Stimulated activated CD4-positive, alpha-beta T cell treated with anti-CD3 and anti-CD28 coated beads, Interleukin-1b, Interleukin-23, amount 100 ng/mL, for 1 hour (primary cell): ENCODE data around the gene RABGAP1L.
"Not testable (repeated sequence)": the region's sequence is repeated elsewhere in the genome, so short reads cannot be mapped to it uniquely, and the experiment has no call there.

Experiments used
- DNase-seq, 2 donors: peaks; one replicate each; pipeline ENCODE4 v3.0.0-alpha.2; 2020; ENCODE audit warnings: low read depth in 2 of 2

Gene RABGAP1L

GRCh38 chr1:174800216-174800851 is 641.0 kb downstream of the RABGAP1L start:
- DNase-seq: no peak

DNA sequence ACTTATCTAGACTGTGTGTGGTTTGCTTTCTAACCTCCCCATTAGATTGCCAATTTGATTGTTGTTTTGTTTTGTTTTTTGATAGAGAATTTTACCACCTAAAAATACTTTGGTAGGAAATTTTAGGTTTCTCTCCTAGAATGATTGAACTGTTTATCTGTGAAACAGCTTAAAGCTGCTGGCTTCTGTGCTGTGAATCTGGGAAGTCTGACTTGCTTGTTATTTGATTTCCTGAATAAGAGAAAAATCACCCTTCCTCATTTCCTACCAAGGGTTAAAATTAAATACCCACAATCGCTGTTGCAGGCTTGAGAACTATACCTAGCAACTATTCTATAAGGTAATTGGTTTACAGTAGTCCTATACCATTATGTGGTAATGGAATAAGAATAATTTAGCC is 641.6 kb downstream of the RABGAP1L start:
- no peak for DNase-seq

DNA sequence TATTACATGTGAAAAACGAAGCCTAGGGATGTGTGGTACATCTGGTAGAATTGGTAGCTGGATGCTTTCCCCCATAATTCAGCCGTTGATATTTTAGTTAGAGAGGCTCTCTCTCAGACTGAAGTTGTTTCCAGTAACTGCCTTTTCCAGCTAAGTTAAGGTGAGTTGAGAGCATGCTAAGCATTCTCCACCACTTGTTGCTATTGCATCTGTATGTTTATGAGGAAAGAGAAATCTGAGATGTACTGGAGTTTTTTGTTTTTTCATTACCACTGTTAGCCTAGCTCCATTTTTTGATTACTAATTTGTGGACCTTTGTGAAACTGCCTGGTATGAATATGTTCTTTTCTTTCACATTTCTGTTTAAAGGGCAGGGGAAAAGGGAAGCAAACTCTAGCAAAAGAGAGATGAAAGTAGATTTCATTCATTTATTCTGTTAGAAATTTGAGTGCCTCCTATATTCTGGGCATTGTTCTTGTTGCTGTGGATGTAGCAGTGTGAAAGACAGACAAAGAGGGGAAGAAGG is 650.5 kb downstream of the RABGAP1L start:
- DNase-seq: no peak

GRCh38 chr1:174812016-174812415 is 652.7 kb downstream of the RABGAP1L start:
- no peak for DNase-seq

DNA sequence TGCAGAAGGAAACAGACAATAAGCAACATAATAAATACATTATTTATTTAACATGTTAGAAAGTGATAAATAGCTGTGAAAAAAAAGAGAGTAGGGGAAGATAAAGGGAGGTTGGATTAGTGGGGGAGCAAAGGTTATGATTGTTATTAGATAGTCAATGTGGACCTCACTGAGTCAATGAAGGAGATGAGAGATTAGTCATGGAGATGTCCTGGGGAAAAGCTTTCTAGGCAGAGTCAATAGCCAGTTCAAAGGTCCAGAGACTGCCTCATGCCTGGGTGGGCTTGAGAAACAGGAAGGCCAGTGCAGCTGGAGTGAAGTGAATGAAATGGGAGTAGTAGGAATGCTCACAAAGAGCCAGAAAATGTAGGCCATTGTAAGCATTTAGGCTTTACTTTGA is 653.3 kb downstream of the RABGAP1L start:
- DNase-seq: no peak

DNA sequence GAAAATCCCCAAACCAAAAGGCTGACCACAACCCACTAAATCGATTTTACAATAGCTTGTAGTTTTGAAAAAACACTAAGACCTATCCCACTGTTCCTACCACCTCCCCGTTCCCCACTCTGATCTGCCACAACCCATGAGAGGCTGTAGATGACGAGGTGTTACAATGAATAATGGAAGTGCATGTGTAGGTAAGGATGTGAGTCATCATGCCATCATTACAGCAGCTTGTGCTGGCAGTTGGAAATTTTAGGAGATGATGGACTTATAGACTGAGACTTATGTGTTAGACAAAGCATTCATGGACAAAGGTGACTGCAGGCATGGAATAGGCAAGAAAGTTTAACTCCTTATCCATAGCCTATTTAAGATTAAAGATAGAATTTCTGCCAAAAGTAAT is 655.7 kb downstream of the RABGAP1L start:
- DNase-seq: no peak

- DNase-seq: no peak
These were observed 656.2 kb downstream of the RABGAP1L start for GRCh38 chr1:174815474-174815908.

DNA sequence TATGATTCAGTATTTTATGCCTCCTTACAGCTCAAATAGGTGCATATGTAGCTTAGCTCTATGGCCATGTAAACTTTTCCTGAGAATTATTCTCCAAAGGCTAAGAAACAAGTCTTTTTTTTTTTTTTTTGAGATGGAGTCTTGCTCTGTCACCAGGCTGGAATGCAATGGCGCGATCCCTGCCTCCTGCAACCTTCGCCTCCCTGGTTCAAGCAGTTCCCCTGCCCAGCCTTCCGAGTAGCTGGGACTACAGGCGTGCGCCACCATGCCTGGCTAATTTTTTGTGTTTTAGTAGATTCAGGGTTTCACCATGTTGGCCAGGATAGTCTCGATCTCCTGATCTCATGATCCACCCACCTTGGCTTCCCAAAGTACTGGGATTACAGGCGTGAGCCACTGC is 657.3 kb downstream of the RABGAP1L start:
- not testable (repeated sequence) for DNase-seq

GRCh38 chr1:174818014-174818616 is 658.8 kb downstream of the RABGAP1L start:
- DNase-seq: no peak

GRCh38 chr1:174818951-174819350 is 659.6 kb downstream of the RABGAP1L start:
- no peak for DNase-seq

GRCh38 chr1:174819596-174819995 is 660.3 kb downstream of the RABGAP1L start:
- no peak for DNase-seq

DNA sequence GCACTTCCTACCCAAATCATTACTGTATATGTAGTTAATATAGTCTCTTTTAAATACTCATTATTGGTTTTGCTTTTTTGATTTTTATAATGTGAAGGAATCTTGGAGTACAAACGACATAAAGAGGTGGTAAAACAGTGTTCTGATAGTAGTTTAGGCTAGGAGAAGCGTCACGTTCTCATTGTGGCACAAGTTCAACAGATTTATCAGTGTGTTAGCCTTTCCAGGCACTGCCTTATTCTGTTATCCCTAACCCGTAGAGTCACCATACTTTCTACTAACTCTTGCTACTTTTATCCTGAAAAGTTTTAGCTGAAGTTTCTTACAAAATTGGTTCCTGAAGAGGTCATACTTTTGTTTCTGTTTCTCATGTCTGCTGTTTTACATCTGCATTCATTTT is 665.8 kb downstream of the RABGAP1L start:
- DNase-seq: no peak

DNA sequence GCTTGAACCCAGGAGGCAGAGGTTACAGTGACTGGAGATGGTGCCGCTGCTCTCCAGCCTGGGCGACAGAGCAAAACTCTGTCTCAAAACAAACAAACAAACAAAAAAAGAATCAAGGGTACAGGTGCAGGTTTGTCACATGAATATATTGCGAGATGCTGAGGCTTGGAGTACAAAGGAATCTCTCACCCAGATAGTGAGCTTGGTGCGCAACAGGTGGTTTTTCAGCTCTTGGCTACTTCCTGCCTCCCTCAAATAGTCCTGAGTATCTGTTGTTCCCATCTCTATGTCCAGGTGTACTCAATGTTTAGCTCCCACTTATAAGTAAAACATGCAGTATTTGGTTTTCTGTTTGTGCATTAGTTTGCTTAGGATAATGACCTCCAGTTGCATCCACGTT is 666.5 kb downstream of the RABGAP1L start:
- DNase-seq: no peak

GRCh38 chr1:174828264-174828663 is 668.9 kb downstream of the RABGAP1L start:
- DNase-seq: no peak

DNA sequence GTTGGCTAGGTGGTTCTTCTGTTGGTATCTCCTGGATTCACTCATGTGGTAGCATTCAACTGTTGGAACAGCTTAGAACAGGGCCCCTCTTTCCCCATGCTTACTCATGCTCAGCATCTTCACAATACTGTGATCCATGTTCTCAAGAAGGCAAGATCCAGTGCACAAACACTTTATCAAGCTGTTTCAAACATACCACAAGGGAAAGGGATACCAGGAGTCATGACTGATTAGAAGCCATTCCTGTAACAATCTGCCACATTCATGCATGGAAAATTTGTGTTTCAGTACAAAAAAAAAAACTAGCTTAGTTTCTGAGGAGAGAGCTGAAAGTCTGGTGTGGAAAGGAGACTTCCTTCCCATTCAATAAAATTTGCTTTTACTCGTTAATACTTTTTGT is 670.7 kb downstream of the RABGAP1L start:
- DNase-seq: no peak

DNA sequence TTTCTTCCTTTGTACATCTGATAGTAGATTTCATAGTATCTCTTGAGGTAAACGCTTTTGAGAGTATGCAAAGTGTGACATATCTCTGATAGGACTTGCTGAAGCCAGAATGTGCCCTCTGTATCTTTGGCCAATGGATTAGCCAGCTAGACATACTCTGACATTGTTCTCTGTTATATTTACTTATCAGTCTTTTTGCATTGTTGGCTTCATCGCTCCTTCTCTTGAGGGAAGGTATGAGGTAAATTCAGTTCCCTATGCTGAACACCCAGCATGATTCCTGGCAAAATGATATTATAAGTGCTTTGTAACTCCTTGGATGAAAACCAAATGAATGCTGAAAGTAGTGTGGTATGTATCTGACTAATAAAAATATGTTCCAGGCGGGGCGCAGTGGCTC is 677.2 kb downstream of the RABGAP1L start:
- no peak for DNase-seq

- no peak for DNase-seq
These were observed 678.1 kb downstream of the RABGAP1L start for GRCh38 chr1:174837386-174837785.

DNA sequence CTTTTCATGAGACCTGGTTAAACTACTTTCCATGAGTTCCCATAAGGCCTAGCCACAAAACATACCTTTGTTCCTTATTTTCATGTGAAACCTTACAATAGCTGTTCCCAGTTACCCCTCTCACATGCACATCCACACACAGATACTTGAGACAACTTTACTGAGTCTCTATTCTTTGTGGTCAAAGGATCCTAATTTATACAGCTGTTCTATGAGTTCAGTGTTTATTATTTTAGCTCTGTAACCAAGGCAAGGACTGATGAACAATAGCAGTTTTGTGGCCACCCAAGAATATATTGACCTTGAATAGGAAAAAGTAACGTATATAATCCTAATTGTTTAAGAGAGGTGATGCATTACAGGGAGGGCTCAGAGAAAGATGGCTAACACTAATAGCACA is 679.9 kb downstream of the RABGAP1L start:
- DNase-seq: no peak

DNA sequence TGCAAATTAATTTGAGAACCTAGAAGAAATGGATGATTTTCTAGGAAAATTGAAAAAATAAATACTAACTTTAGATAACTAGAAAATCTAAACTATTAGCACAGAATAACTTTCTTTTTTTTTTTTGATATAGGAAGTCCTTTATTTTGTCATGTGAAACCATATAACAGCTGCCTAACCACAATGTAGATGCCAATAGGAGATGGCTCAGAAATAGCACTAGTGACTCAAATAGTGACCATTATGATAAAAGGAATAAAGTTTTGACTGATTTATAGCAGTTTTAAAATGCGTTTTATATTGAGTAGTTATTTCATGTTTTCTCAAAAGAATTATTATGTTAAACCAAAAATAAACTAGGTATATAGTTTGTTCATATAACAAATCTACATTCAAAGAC is 682.4 kb downstream of the RABGAP1L start:
- DNase-seq: no peak

GRCh38 chr1:174848593-174849560 is 689.6 kb downstream of the RABGAP1L start:
- not testable (repeated sequence) for DNase-seq

DNA sequence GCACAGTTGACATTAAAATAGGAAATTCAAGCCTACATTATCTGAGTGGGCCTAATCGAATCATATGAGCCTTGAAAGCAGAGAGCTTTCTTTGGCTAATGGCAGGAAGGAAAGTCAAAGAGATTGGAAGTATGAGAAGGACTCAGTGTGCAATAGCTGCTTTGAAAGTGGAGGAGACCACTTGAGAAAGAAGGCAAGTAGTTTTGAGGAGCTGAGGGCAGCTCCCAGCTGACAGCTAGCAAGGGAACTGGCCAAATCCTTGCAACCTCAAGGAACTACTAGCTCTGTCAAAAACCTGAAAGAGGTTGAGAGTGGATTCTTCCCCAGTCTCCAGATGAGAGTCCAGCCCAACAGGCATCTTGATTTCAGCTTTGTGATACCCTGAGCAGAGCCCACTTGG is 691.4 kb downstream of the RABGAP1L start:
- DNase-seq: no peak

DNA sequence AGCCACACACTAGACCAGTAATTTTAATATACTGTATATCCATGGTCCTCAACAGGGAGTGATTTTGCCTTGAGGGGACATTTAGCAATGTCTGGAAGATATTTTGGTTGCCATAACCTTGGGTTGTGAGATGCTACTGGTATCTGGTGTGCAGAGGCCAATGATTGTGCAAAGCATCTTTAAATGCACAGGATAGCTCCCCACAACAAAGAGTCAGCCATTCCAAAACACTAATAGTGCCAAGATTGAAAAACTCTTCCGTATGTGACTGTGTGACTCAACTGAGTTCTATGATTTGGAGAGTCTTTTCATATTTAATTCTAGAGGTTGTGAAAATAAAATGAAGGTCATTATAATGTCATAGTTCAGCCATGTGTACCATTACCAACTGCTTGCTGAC is 699.0 kb downstream of the RABGAP1L start:
- no peak for DNase-seq
